ENCODE measurements around the gene GCNT1. TPM values are rescaled to one million over a fixed set of nuclear protein-coding genes. Genes with fewer than 3 reads are reported as not detected.
"Not testable (repeated sequence)": the region's sequence is repeated elsewhere in the genome, so short reads cannot be mapped to it uniquely, and the experiment has no call there.

The GCNT1 gene
- total RNA-seq, 2 experiments from 2014 or later = 4.2 to 4.6 TPM

- Mint-ChIP-seq H3K27ac (no peak overlapping the region), H3K4me1 (peaks cover 13% of the 10 kb centered on the region), H3K9me3 (ENCODE audit: low read depth) (no peaks in the 10 kb centered on the region), H3K36me3 (ENCODE audit: low read depth) (no peaks in the 10 kb centered on the region), H3K27me3 (no peaks in the 10 kb centered on the region), H3K4me3 (no peak overlapping the region)
- intact Hi-C loops (cut with DNase I, micrococcal nuclease) = no loop called here
- no peak for ATAC-seq
- ChIA-PET CTCF (interaction anchor here (0.5 to 1.5 kb wide), 3 partner anchors 10 to 242 kb away, joined by 3 to 4 read pairs (median 3); no protein-coding TSS in a partner anchor), POLR2A (no interaction called here)
- no peak for DNase-seq
Observed at GRCh38 chr9:76463211-76463610, 4.2 kb downstream of the GCNT1 start.

GRCh38 chr9:76464706-76465105 lies 5.7 kb downstream of the GCNT1 start:
- POLR2A ChIA-PET = no interaction called here
- DNase-seq (no peak), ATAC-seq (no peak)
- Mint-ChIP-seq H3K27ac (no peak overlapping the region), H3K4me1 (peaks cover 7% of the 10 kb centered on the region), H3K4me3 (no peak overlapping the region), H3K9me3 (ENCODE audit: low read depth) (no peaks in the 10 kb centered on the region), H3K36me3 (ENCODE audit: low read depth) (no peaks in the 10 kb centered on the region), H3K27me3 (no peaks in the 10 kb centered on the region)
- intact Hi-C loops (cut with DNase I, micrococcal nuclease) = no loop called here
- CTCF ChIA-PET = no interaction called here

GRCh38 chr9:76465442-76466298 lies 6.7 kb downstream of the GCNT1 start:
- intact Hi-C loops (cut with DNase I, micrococcal nuclease) = no loop called here
- H3K4me3 Mint-ChIP-seq = no peak overlapping the region
- no peaks in the 10 kb centered on the region for H3K27me3 Mint-ChIP-seq
- ATAC-seq = no peak
- no peaks in the 10 kb centered on the region for H3K36me3 Mint-ChIP-seq (ENCODE audit: low read depth)
- DNase-seq = no peak
- no peaks in the 10 kb centered on the region for H3K4me1 Mint-ChIP-seq
- POLR2A ChIA-PET = no interaction called here
- no peak overlapping the region for H3K27ac Mint-ChIP-seq
- H3K9me3 Mint-ChIP-seq (ENCODE audit: low read depth) = no peaks in the 10 kb centered on the region
- CTCF ChIA-PET = no interaction called here

GRCh38 chr9:76466299-76466605 lies 7.3 kb downstream of the GCNT1 start:
- intact Hi-C loops (cut with DNase I, micrococcal nuclease) = no loop called here
- ATAC-seq (no peak), DNase-seq (no peak)
- H3K4me1 Mint-ChIP-seq = no peaks in the 10 kb centered on the region
- H3K36me3 Mint-ChIP-seq (ENCODE audit: low read depth) = no peaks in the 10 kb centered on the region
- H3K27me3 Mint-ChIP-seq = no peaks in the 10 kb centered on the region
- no peaks in the 10 kb centered on the region for H3K9me3 Mint-ChIP-seq (ENCODE audit: low read depth)
- H3K4me3 Mint-ChIP-seq = no peak overlapping the region
- ChIA-PET POLR2A (no interaction called here), CTCF (no interaction called here)
- H3K27ac Mint-ChIP-seq = no peak overlapping the region

- no peaks in the 10 kb centered on the region for H3K27me3 Mint-ChIP-seq
- POLR2A ChIA-PET = no interaction called here
- H3K4me1 Mint-ChIP-seq = no peaks in the 10 kb centered on the region
- peaks cover 7% of the 10 kb centered on the region for H3K9me3 Mint-ChIP-seq (ENCODE audit: low read depth)
- no peak for ATAC-seq
- intact Hi-C loops (cut with DNase I, micrococcal nuclease) = no loop called here
- no peak overlapping the region for H3K27ac Mint-ChIP-seq
- peaks cover 12% of the 10 kb centered on the region for H3K36me3 Mint-ChIP-seq (ENCODE audit: low read depth)
- DNase-seq = no peak
- H3K4me3 Mint-ChIP-seq = no peak overlapping the region
- CTCF ChIA-PET = interaction anchor here (0.7 to 1.2 kb wide), 3 partner anchors 15 to 80 kb away, joined by 3 to 4 read pairs (median 4); no protein-coding TSS in a partner anchor
Observed at GRCh38 chr9:76474419-76474818, 15.4 kb downstream of the GCNT1 start.

GRCh38 chr9:76475686-76476085 lies 16.7 kb downstream of the GCNT1 start:
- Mint-ChIP-seq H3K36me3 (ENCODE audit: low read depth) (peaks cover 13% of the 10 kb centered on the region), H3K4me3 (no peak overlapping the region), H3K4me1 (no peaks in the 10 kb centered on the region), H3K27ac (no peak overlapping the region), H3K9me3 (ENCODE audit: low read depth) (peaks cover 9% of the 10 kb centered on the region), H3K27me3 (no peaks in the 10 kb centered on the region)
- ATAC-seq = no peak
- intact Hi-C loops (cut with DNase I, micrococcal nuclease) = no loop called here
- CTCF ChIA-PET = interaction anchor here (0.7 kb wide), 1 partner anchor 55 kb away, joined by 3 read pairs; no protein-coding TSS in a partner anchor
- POLR2A ChIA-PET = no interaction called here
- no peak for DNase-seq

GRCh38 chr9:76477818-76478217 lies 18.8 kb downstream of the GCNT1 start:
- H3K27ac Mint-ChIP-seq; DNase-seq; H3K4me3 Mint-ChIP-seq; H3K27me3 Mint-ChIP-seq; ATAC-seq; intact Hi-C loops (cut with DNase I, micrococcal nuclease); H3K9me3 Mint-ChIP-seq (ENCODE audit: low read depth); POLR2A ChIA-PET; H3K4me1 Mint-ChIP-seq: not testable (repeated sequence)
- H3K36me3 Mint-ChIP-seq (ENCODE audit: low read depth) = peaks cover 13% of the 10 kb centered on the region
- CTCF ChIA-PET = interaction anchor here (0.7 kb wide), 1 partner anchor 225 kb away, joined by 3 read pairs; no protein-coding TSS in a partner anchor

- no peak for ATAC-seq
Observed at GRCh38 chr9:76478226-76478625, 19.2 kb downstream of the GCNT1 start.

GRCh38 chr9:76479337-76479736 lies 20.4 kb downstream of the GCNT1 start:
- H3K27ac Mint-ChIP-seq; H3K9me3 Mint-ChIP-seq (ENCODE audit: low read depth); H3K4me1 Mint-ChIP-seq; intact Hi-C loops (cut with DNase I, micrococcal nuclease); DNase-seq; ATAC-seq; H3K27me3 Mint-ChIP-seq; CTCF ChIA-PET; POLR2A ChIA-PET; H3K4me3 Mint-ChIP-seq: not testable (repeated sequence)
- H3K36me3 Mint-ChIP-seq (ENCODE audit: low read depth) = peaks cover 13% of the 10 kb centered on the region

More at GRCh38 chr9:76478226-76478625, 19.2 kb downstream of the GCNT1 start:
- intact Hi-C loops (cut with DNase I, micrococcal nuclease) = no loop called here
- CTCF ChIA-PET = no interaction called here
- Mint-ChIP-seq H3K27ac (no peak overlapping the region), H3K4me3 (no peak overlapping the region), H3K27me3 (no peaks in the 10 kb centered on the region), H3K36me3 (ENCODE audit: low read depth) (peaks cover 13% of the 10 kb centered on the region), H3K4me1 (no peaks in the 10 kb centered on the region), H3K9me3 (ENCODE audit: low read depth) (peaks cover 9% of the 10 kb centered on the region)
- DNase-seq = no peak
- POLR2A ChIA-PET = no interaction called here

GRCh38 chr9:76486151-76486550 lies 27.2 kb downstream of the GCNT1 start:
- POLR2A ChIA-PET = no interaction called here
- no peak overlapping the region for H3K27ac Mint-ChIP-seq
- intact Hi-C loops (cut with DNase I, micrococcal nuclease) = no loop called here

GRCh38 chr9:76490249-76490990 lies 31.4 kb downstream of the GCNT1 start:
- Mint-ChIP-seq H3K4me1 (no peaks in the 10 kb centered on the region), H3K27me3 (no peaks in the 10 kb centered on the region), H3K36me3 (ENCODE audit: low read depth) (peaks cover 4% of the 10 kb centered on the region), H3K27ac (no peak overlapping the region), H3K9me3 (ENCODE audit: low read depth) (peaks cover 5% of the 10 kb centered on the region), H3K4me3 (no peak overlapping the region)
- ChIA-PET POLR2A (no interaction called here), CTCF (no interaction called here)
- DNase-seq = no peak
- intact Hi-C loops (cut with DNase I, micrococcal nuclease) = no loop called here
- no peak for ATAC-seq

More at GRCh38 chr9:76486151-76486550, 27.2 kb downstream of the GCNT1 start:
- DNase-seq (no peak), ATAC-seq (no peak)
- H3K36me3 Mint-ChIP-seq (ENCODE audit: low read depth) = peaks cover 3% of the 10 kb centered on the region
- peaks cover 3% of the 10 kb centered on the region for H3K9me3 Mint-ChIP-seq (ENCODE audit: low read depth)
- no peak overlapping the region for H3K4me3 Mint-ChIP-seq
- H3K27me3 Mint-ChIP-seq = no peaks in the 10 kb centered on the region
- CTCF ChIA-PET = interaction anchor here (0.6 kb wide), 1 partner anchor 59 kb away, joined by 3 read pairs; no protein-coding TSS in a partner anchor
- no peaks in the 10 kb centered on the region for H3K4me1 Mint-ChIP-seq

- H3K27me3 Mint-ChIP-seq; ATAC-seq; CTCF ChIA-PET; DNase-seq; H3K36me3 Mint-ChIP-seq (ENCODE audit: low read depth); H3K27ac Mint-ChIP-seq; POLR2A ChIA-PET; H3K4me3 Mint-ChIP-seq; intact Hi-C loops (cut with DNase I, micrococcal nuclease); H3K4me1 Mint-ChIP-seq; H3K9me3 Mint-ChIP-seq (ENCODE audit: low read depth): not testable (repeated sequence)
Observed at GRCh38 chr9:76491056-76491455, 32.1 kb downstream of the GCNT1 start.
